A549 (cell line): ENCODE measurements around the gene ACTR1B. TPM values are rescaled to one million over a fixed set of nuclear protein-coding genes. Genes with fewer than 3 reads are reported as not detected.

Experiments
- ATAC-seq, 2 experiments: fragments of 200-7000 bp in 1 of 2; fragments of >200 bp in 1 of 2; cut with Nextera tagmentation in 1 of 2; cut with Tn5 transposase in 1 of 2; 3 replicates each; pipeline versions ENCODE4 v1.8.0 to v1.9.1; 2018 to 2020; ENCODE audit warnings: mild to moderate bottlenecking in 1 of 2, moderate library complexity in 1 of 2
- CTCF ChIA-PET: fragments of 300-600 bp; sonication (Branson Sonifier 250); formaldehyde crosslinking; extraction: SDS; loops from one replicate; lab custom pipeline; 2021; ENCODE audit warnings: antibody characterized with exemption, inconsistent platforms; lab: Yijun Ruan, JAX
- POLR2A ChIA-PET: fragments of 350-600 bp; formaldehyde crosslinking; extraction: SDS; loops from one replicate; lab custom pipeline; 2021; ENCODE audit warnings: antibody characterized with exemption, inconsistent platforms; lab: Yijun Ruan, JAX
- DNase-seq, 2 experiments: peaks; one replicate each; pipeline versions ENCODE4 v3.0.0 to v3.0.0-alpha.2; 2011 to 2016; ENCODE audit warnings: low read depth in 1 of 2, low spot score in 1 of 2
- FAIRE-seq: peaks from 2 replicates; lab custom pipeline; 2011; peaks lifted over from hg19 to GRCh38; lab: Jason Lieb, UNC
- H3K27ac ChIP-seq, 2 experiments: fragments of >200 bp; sonication (Bioruptor Twin); formaldehyde crosslinking; 3 replicates each; pipeline ENCODE4 v1.5.1; 2016 to 2017
- H3K4me1 ChIP-seq: fragments of >200 bp; sonication (Bioruptor Twin); formaldehyde crosslinking; 3 replicates; pipeline ENCODE4 v1.6.1; 2016
- H3K4me2 ChIP-seq: fragments of >200 bp; sonication (Bioruptor Twin); formaldehyde crosslinking; 3 replicates; pipeline ENCODE4 v1.6.1; 2016
- H3K4me3 ChIP-seq: fragments of >200 bp; sonication (Bioruptor Twin); formaldehyde crosslinking; 3 replicates; pipeline ENCODE4 v1.5.1; 2016
- H3K9me3 ChIP-seq: fragments of >200 bp; sonication (Bioruptor Twin); formaldehyde crosslinking; 3 replicates; pipeline ENCODE4 v1.6.1; 2016
- CEBPB ChIP-seq, 2 experiments: fragments of >200 bp in 1 of 2; sonication (Bioruptor Twin) in 1 of 2; formaldehyde crosslinking in 1 of 2; IDR thresholded peaks; 2 replicates each; pipeline ENCODE4 v1.6.1; 2012 to 2016
- EHF ChIP-seq: fragments of 250-450 bp; sonication (Bioruptor Pico); IDR thresholded peaks from 2 replicates; pipeline ENCODE4 v1.5.0; 2020; ENCODE audit warnings: mild to moderate bottlenecking
- EHMT2 ChIP-seq: fragments of 200-600 bp; sonication (generic); IDR thresholded peaks from 2 replicates; pipeline ENCODE4 v1.6.1; 2016; ENCODE audit warnings: antibody characterized with exemption, low read depth, mild to moderate bottlenecking, moderate library complexity
- EP300 ChIP-seq, 2 experiments: fragments of >200 bp; sonication (Bioruptor Twin); formaldehyde crosslinking; IDR thresholded peaks; 2 replicates in 1 of 2; 3 replicates in 1 of 2; pipeline ENCODE4 v1.6.1; 2016 to 2017
- FOSB ChIP-seq: fragments of 250-450 bp; sonication (Bioruptor Pico); IDR thresholded peaks from 2 replicates; pipeline ENCODE4 v1.5.0; 2020; ENCODE audit warnings: mild to moderate bottlenecking, moderate library complexity
- FOSL2 ChIP-seq, 2 experiments: fragments of 450-650 bp in 1 of 2; fragments of >200 bp in 1 of 2; sonication (Bioruptor Twin) in 1 of 2; formaldehyde crosslinking; IDR thresholded peaks; 2 replicates each; pipeline versions ENCODE4 v1.5.0 to v1.6.1; 2016 to 2020; ENCODE audit warnings: mild to moderate bottlenecking in 1 of 2, moderate library complexity in 1 of 2
- GATA3 ChIP-seq: IDR thresholded peaks from 2 replicates; pipeline ENCODE4 v1.6.1; 2012; ENCODE audit warnings: borderline replicate concordance
- HEYL ChIP-seq: fragments of 250-450 bp; sonication (Bioruptor Pico); IDR thresholded peaks from 2 replicates; pipeline ENCODE4 v1.8.0; 2021; ENCODE audit warnings: mild to moderate bottlenecking, moderate library complexity
- HOXA7 ChIP-seq: fragments of 250-450 bp; sonication (Bioruptor Pico); IDR thresholded peaks from 2 replicates; pipeline ENCODE4 v1.5.0; 2020; ENCODE audit warnings: mild to moderate bottlenecking, moderate library complexity
- HOXB5 ChIP-seq: fragments of 250-450 bp; sonication (Bioruptor Pico); IDR thresholded peaks from 2 replicates; pipeline ENCODE4 v1.5.0; 2020; ENCODE audit warnings: mild to moderate bottlenecking, moderate library complexity
- JUN ChIP-seq, 2 experiments: fragments of >200 bp; sonication (Bioruptor Twin); formaldehyde crosslinking; IDR thresholded peaks; 2 replicates in 1 of 2; 3 replicates in 1 of 2; pipeline ENCODE4 v1.6.1; 2016 to 2017
- MAFK ChIP-seq: fragments of 450-650 bp; IDR thresholded peaks from 2 replicates; pipeline ENCODE4 v1.6.1; 2014; ENCODE audit not compliant: partially characterized antibody
- NR3C1 ChIP-seq: fragments of >200 bp; sonication (Bioruptor Twin); formaldehyde crosslinking; IDR thresholded peaks from 3 replicates; pipeline ENCODE4 v1.6.1; 2017
- RFX5 ChIP-seq: fragments of 450-650 bp; IDR thresholded peaks from 2 replicates; pipeline ENCODE4 v1.7.1; 2014; ENCODE audit warnings: antibody characterized with exemption, mild to moderate bottlenecking, moderate library complexity
- SREBF2 ChIP-seq: fragments of 450-650 bp; IDR thresholded peaks from 2 replicates; pipeline ENCODE4 v1.6.1; 2014; ENCODE audit warnings: mild to moderate bottlenecking, moderate library complexity
- TFCP2L1 ChIP-seq: fragments of 250-450 bp; sonication (Bioruptor Pico); IDR thresholded peaks from 2 replicates; pipeline ENCODE4 v1.5.0; 2021; ENCODE audit warnings: mild to moderate bottlenecking
- ZNF302 ChIP-seq: fragments of 250-450 bp; sonication (Bioruptor Pico); IDR thresholded peaks from 2 replicates; pipeline ENCODE4 v1.9.0; 2021; ENCODE audit warnings: inconsistent platforms, mild to moderate bottlenecking, moderate library complexity
- WGBS: methylation state at CpG from one replicate; pipeline ENCODE4 v1.1.6; 2017; ENCODE audit errors: missing lambda C conversion rate; 5-methylcytosine and 5-hydroxymethylcytosine counted together
- polyA plus RNA-seq, 4 experiments: library from polyadenylated mRNA; depleted of rRNA in 3 of 4; stranded (reverse); fragments of >200 nt; fragmentation: RNase III in 1 of 4; extraction: RNeasy Plus Mini Kit Qiagen cat#74134 plus additional on column Dnase treatment in 1 of 4; gene quantifications; 2 replicates in 3 of 4; 3 replicates in 1 of 4; pipeline ENCODE4 v1.2.3, GENCODE V29; 2011 to 2017
- TF ChIP-seq, protein P1 (sequence below): fragments of 200-600 bp; sonication (generic); IDR thresholded peaks from 2 replicates; pipeline ENCODE4 v1.6.1; 2016; ENCODE audit warnings: antibody characterized with exemption, mild to moderate bottlenecking, moderate library complexity

The ACTR1B gene
- polyA plus RNA-seq, 2 of the 4 experiments (the other 2 are of a cell fraction): 24.7 to 37.6 TPM

DNA sequence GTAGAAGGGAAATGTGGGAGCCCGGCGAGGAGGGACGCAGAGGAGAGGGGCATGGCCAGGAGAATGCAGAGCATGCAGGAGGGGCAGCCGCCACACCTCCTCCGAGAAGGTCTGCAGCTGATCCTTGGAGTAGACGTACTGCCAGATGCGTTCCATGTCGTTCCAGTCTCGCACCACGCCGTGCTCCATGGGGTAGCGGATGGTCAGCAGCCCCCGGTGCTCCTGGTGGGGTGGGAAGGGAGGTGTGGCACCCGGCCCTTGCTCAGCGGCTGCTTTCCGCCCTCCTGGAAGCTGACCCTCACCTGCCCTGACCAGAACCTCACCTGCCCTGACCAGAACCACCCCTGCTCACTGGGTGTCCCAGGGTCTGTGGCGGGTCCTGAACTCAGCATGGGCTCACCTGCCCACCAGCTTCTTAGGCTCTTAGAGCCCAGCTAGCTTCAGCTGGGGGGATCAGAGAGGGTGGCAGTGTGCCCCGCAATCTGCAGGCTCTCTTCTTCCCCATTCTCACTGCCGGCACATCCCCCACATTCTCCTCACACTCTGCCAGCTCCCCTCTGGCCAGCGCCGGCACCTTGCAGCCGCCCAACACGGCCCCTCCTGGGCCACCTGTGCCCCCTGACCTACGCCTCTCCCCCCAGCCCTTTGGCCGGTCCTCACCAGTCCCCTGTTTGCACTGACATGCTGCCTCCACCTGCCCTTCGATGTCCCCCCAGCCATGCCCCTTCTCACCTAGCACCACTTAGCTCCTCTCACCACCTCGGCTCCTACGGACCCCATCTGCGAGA is 4.4 kb downstream of the ACTR1B start (continued):
- TF ChIP-seq SREBF2 (no peak), EHMT2 (no peak), FOSB (CRISPR knock-in tag) (no peak)

DNA sequence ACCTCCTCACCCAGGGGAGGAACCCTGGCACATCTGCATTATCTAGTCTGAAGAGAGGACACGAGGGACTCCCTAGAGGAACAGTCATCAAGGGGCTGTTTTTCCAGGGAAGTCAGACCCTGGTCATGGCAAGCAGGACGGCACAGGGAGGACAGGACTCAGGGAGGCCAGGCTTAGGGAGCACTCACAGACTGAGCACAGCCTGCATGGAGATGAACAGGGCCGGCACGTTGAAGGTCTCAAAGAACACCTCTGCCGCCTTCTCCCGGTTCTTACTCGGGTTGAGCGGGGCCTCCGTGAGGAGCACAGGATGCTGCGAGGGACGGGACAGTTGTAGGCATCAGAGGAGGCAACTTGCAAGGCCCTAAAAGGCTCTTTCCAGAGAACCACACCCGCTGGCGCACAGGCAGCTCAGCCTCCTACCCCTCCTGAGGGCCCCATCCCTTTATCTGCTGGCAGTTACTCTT is 5.1 kb downstream of the ACTR1B start:
- no peak overlapping the region for H3K4me3 ChIP-seq
- ATAC-seq (no peak), DNase-seq (no peak), FAIRE-seq (no peak)
- WGBS: 95% methylated on average over 13 of the region's 13 CpGs
- ChIA-PET CTCF (no interaction called here), POLR2A (no interaction called here)
- peaks cover 9% of the 10 kb centered on the region for H3K4me1 ChIP-seq
- H3K27ac ChIP-seq: no peak overlapping the region
- peaks cover 6% of the 10 kb centered on the region for H3K9me3 ChIP-seq
- TF ChIP-seq EHMT2: no peak
- H3K4me2 ChIP-seq: no peak overlapping the region

DNA sequence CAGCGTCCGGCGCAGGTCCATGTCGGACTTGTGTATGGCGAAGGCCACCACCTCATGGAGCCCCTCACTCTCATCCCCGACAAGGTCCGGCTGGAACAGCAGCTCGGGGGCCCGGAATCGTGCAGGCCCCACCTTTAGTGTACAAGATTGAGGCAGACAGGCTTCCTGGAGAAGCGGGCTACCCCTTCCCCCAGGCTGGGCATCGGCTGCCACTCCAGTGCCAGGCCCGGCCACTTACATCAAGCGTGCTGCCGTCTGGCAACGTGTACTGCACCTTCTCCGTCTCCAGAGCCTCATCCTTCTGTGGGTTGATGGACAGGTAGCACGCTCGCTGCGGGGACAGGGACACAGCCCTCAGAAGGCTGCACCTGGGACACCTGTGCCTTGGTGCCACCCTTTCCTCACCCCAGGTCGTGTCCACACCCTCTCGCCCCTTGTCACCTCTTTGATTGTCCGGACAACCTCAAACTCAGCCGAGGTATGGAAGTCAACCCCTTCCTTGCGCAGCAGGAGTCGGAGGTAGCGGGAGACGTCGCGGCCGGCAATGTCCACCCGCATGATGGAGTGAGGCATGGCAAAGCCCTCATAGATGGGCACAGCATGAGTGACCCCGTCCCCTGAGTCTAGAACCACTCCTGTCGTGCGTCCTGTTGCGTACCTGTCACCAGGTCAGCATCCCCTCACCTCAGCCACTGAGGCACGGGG is 5.7 kb downstream of the ACTR1B start:
- WGBS: 91% methylated on average over 37 of the region's 37 CpGs
- FAIRE-seq (no peak), ATAC-seq (no peak), DNase-seq (no peak)
- no peak overlapping the region for H3K4me2 ChIP-seq
- POLR2A ChIA-PET: no interaction called here
- no peak overlapping the region for H3K4me3 ChIP-seq
- CTCF ChIA-PET: interaction anchor here (1.3 kb wide), 1 partner anchor 67 kb away, joined by 7 read pairs; no protein-coding TSS in a partner anchor
- peaks cover 12% of the 10 kb centered on the region for H3K9me3 ChIP-seq
- no peak for TF ChIP-seq TFCP2L1 (CRISPR knock-in tag)
- no peak for TF ChIP-seq MAFK
- TF ChIP-seq EP300 (IDR thresholded peaks at IDR 0.05): no peak
- no peak for TF ChIP-seq FOSL2 (IDR thresholded peaks at IDR 0.05)
- no peak for TF ChIP-seq FOSL2 (CRISPR knock-in tag; IDR thresholded peaks at IDR 0.05)
- TF ChIP-seq JUN (IDR thresholded peaks at IDR 0.05): no peak
- no peak for TF ChIP-seq NR3C1
- no peak overlapping the region for H3K27ac ChIP-seq
- peaks cover 9% of the 10 kb centered on the region for H3K4me1 ChIP-seq

DNA sequence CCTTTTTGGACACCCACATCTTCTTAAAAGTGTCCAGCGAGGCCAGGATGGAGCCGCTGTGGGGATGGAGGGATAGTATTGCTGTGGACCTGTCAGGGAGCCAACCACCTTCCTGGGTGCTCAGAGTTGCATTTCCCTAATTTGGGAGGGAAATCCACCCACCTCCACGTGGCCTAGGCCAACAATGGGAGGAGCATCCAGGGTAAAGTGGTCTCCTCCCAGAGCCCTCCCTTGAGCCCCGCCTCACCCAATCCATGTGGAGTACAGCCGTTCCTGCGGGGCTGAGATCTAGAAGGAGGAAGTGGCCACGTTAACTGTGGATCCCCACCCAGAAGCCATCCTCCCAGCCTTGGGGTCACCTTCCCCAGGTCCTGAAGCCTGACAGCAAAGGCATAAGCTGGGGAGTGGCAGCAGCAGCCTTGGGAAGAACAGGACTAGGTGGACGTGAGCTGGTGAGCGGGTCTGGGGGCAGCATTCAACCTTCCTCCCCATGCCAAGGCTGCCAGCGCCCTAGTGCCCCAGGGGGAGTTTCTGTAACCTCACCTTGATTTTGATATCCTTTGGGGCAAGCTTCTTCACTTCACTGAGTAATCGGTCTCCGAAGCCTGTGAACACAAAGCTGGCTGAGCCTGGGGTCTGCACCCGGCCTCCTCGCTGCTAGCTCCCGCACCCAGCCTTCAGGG is 6.8 kb downstream of the ACTR1B start:
- CTCF ChIA-PET: interaction anchor here (1.1 to 1.5 kb wide), 3 partner anchors 9 to 66 kb away, joined by 3 to 7 read pairs (median 4); no protein-coding TSS in a partner anchor
- WGBS: 84% methylated on average over 14 of the region's 15 CpGs
- no peak for DNase-seq
- POLR2A ChIA-PET: interaction anchor here (1.1 kb wide), 1 partner anchor 11 kb away, joined by 5 read pairs; the partner anchor contains the start of gene COX5B
- peaks cover 15% of the 10 kb centered on the region for H3K9me3 ChIP-seq
- no peak for TF ChIP-seq RFX5
- TF ChIP-seq HOXB5 (CRISPR knock-in tag): no peak
- TF ChIP-seq JUN (IDR thresholded peaks at IDR 0.05): no peak
- TF ChIP-seq CEBPB (IDR thresholded peaks at IDR 0.05): no peak
- TF ChIP-seq HEYL (CRISPR knock-in tag): no peak
- no peak for TF ChIP-seq EHF (CRISPR knock-in tag)
- no peak for TF ChIP-seq GATA3
- no peak for TF ChIP-seq EHMT2
- TF ChIP-seq, protein P1, sequence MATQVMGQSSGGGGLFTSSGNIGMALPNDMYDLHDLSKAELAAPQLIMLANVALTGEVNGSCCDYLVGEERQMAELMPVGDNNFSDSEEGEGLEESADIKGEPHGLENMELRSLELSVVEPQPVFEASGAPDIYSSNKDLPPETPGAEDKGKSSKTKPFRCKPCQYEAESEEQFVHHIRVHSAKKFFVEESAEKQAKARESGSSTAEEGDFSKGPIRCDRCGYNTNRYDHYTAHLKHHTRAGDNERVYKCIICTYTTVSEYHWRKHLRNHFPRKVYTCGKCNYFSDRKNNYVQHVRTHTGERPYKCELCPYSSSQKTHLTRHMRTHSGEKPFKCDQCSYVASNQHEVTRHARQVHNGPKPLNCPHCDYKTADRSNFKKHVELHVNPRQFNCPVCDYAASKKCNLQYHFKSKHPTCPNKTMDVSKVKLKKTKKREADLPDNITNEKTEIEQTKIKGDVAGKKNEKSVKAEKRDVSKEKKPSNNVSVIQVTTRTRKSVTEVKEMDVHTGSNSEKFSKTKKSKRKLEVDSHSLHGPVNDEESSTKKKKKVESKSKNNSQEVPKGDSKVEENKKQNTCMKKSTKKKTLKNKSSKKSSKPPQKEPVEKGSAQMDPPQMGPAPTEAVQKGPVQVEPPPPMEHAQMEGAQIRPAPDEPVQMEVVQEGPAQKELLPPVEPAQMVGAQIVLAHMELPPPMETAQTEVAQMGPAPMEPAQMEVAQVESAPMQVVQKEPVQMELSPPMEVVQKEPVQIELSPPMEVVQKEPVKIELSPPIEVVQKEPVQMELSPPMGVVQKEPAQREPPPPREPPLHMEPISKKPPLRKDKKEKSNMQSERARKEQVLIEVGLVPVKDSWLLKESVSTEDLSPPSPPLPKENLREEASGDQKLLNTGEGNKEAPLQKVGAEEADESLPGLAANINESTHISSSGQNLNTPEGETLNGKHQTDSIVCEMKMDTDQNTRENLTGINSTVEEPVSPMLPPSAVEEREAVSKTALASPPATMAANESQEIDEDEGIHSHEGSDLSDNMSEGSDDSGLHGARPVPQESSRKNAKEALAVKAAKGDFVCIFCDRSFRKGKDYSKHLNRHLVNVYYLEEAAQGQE: no peak
- no peak for TF ChIP-seq HOXA7 (CRISPR knock-in tag)
- TF ChIP-seq ZNF302: no peak
- no peak overlapping the region for H3K4me3 ChIP-seq
- no peak for ATAC-seq
- no peak overlapping the region for H3K27ac ChIP-seq
- no peak overlapping the region for H3K4me2 ChIP-seq
- FAIRE-seq: no peak
- H3K4me1 ChIP-seq: peaks cover 1% of the 10 kb centered on the region
